Cardiac fibroblast (primary cell): Measurements from ENCODE around the gene KMT2C.

Experiments used
- DNase-seq, 2 donors: peaks; one replicate each; pipeline versions ENCODE4 v3.0.0 to v3.0.0-alpha.2; 2010; ENCODE audit warnings: low read depth in 2 of 2
- H3K4me3 ChIP-seq, 2 donors: replicated peaks in 1 of 2; 1 replicate in 1 of 2; 2 replicates in 1 of 2; pipeline ENCODE4 v1.5.1; 2011; ENCODE audit warnings: low read depth in 2 of 2, low read length in 2 of 2, mild to moderate bottlenecking in 2 of 2, moderate library complexity in 1 of 2
- TF ChIP-seq, protein P1 (sequence below): IDR thresholded peaks from one replicate; pipeline ENCODE4 v1.5.1; 2011; ENCODE audit warnings: low read depth, mild to moderate bottlenecking, low read length, inconsistent platforms

KMT2C gene

DNA sequence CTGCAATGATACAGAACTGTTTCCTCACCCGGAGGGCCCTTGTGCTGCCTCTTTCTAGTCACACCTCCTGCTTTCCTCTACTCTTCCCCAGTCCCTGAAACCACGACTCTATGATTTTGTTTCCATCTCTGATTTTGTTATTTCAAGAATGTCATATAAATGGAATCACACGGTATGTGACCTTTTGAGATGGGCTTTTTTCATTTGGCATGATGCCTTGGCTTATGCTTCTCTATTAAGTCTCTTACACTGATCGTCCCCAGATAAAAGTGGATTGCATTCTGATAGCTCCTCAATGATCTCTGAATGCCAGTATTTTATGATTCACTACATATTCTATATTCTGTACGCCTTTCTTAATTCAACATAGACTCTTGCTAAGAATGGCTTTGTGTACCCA is 332.1 kb downstream of the KMT2C start:
- DNase-seq, result no peak
- H3K4me3 ChIP-seq, result no peak overlapping the region
- TF ChIP-seq, protein P1, sequence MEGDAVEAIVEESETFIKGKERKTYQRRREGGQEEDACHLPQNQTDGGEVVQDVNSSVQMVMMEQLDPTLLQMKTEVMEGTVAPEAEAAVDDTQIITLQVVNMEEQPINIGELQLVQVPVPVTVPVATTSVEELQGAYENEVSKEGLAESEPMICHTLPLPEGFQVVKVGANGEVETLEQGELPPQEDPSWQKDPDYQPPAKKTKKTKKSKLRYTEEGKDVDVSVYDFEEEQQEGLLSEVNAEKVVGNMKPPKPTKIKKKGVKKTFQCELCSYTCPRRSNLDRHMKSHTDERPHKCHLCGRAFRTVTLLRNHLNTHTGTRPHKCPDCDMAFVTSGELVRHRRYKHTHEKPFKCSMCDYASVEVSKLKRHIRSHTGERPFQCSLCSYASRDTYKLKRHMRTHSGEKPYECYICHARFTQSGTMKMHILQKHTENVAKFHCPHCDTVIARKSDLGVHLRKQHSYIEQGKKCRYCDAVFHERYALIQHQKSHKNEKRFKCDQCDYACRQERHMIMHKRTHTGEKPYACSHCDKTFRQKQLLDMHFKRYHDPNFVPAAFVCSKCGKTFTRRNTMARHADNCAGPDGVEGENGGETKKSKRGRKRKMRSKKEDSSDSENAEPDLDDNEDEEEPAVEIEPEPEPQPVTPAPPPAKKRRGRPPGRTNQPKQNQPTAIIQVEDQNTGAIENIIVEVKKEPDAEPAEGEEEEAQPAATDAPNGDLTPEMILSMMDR, result no peak

DNA sequence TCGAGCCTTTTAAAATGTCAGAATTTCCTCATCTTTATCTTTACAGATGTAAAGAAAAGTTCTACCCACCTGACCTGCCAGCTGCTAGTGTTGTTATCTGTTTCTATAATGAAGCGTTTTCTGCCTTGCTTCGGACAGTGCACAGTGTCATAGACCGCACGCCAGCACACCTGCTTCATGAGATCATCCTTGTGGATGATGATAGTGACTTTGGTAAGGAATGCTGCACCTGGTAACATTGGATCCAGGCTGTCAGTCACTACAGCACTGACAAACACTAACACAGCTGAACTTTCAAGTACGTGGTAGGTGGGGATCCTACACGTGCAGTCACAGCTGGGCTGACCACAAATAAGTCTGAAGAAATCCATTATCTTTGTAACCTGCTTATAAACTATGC is 332.7 kb downstream of the KMT2C start:
- no peak for DNase-seq
- no peak overlapping the region for H3K4me3 ChIP-seq
- TF ChIP-seq, protein P1, result no peak

DNA sequence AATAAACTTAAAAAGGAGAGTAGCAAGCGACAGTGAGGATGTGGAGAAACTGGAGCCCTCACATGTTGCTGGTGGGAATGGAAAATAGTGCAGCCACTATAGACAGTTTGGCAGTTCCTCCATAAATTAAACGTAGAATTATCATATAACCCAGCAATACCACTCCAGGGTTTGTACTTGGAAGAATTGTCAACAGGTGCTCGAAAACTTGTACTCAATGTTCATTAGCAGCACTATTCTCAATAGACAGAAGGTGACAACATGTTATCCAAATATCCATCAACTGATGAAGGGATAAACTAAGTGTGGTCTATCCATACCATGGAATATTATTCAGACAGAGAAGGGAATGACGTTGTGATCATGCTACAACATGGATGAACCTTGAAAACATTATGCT is 338.5 kb downstream of the KMT2C start:
- no peak overlapping the region for H3K4me3 ChIP-seq
- DNase-seq, result no peak
- TF ChIP-seq, protein P1, result no peak

DNA sequence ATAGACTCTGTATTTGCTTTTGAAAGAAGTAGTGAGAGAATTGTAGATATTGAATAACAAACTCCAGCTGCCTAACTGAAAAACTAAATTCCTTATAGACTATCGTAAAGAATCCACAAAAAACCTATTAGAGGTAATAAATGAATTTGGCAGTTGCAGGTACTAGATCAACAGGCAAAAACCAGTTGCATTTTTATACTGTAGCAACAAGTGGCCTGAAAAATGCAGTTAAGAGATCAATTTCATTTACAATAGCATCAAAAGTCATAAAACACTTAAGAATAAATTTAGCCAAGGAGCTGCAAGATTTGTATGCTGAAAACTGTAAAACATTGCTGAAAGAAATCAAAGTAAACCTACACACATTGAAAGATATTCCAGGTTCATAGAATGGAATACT is 340.0 kb downstream of the KMT2C start:
- TF ChIP-seq, protein P1, result no peak
- H3K4me3 ChIP-seq, result no peak overlapping the region
- no peak for DNase-seq

DNA sequence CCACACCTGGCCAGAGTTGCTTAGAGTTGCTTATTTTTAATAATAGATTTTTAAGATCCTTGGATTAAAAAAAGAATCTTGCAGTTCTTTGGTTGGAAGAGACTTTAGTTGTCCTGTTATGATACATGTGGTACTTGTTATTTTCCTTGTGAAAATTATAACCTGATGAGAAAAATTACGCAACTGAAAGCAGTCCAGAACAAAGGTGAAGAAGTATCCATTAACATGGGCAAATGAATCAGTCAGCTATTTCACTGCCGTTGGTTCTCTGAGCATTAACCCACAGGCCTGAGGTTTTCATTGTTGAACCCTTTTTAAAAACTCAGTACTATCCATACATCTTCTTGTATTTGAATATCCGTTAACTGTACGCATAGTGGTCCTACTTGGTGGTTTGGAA is 342.1 kb downstream of the KMT2C start:
- TF ChIP-seq, protein P1, result no peak
- no peak for DNase-seq
- H3K4me3 ChIP-seq, result no peak overlapping the region

DNA sequence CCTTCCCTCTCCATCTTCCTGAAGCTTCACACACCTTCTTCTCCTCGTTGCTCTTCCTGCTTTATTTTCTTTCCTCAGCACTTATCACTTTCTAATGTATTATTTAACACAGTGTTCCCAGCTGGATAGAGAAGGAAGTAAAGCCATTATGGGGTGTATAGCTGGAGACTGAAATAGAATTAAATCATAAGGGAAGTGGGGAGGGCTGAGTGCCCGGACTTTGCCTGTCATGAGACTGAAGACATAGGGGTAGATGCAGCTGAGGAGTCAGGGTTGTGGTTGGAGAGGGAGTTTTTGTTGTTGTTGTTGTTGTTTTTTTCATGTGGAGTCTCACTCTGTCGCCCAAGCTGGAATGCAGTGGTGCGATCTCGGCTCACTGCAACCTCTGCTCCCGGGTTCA is 345.1 kb downstream of the KMT2C start:
- no peak overlapping the region for H3K4me3 ChIP-seq
- no peak for DNase-seq
- TF ChIP-seq, protein P1, result no peak

DNA sequence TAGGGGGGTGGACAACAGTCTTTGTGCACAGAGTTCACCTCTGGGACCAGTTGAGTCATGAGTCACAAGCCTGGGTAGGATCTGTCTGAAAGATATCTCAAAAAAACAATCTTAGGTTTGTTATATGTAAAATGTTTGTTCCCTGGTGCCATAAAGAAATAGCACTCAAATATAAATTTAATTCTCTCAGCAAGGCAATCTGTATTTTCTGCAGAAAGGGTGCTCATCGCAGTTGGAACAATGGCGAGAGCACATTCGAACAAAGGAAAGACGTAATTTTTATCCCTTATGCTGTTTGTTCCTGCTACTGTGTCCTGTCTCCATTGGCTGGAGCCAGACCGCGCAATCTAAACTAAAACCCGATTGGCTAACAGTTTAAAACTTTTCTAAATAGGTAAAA is 346.6 kb downstream of the KMT2C start:
- TF ChIP-seq, protein P1, result no peak
- no peak overlapping the region for H3K4me3 ChIP-seq
- DNase-seq, result no peak
